CD4-positive, alpha-beta T cell treated with Interleukin-15 for 1 hour (primary cell): ENCODE data around the gene GNAL.

ENCODE experiments used
- DNase-seq: peaks from one replicate; pipeline ENCODE4 v3.0.0-alpha.2; 2020

The GNAL gene

GRCh38 chr18:11729556-11729955 lies 40.5 kb downstream of the GNAL start:
- no peak for DNase-seq

GRCh38 chr18:11733031-11733430 lies 44.0 kb downstream of the GNAL start:
- DNase-seq, result peak; percentile 60

- DNase-seq, result no peak
Measured at GRCh38 chr18:11736656-11737055, 47.6 kb downstream of the GNAL start.

- DNase-seq, result no peak
Measured at GRCh38 chr18:11739893-11740292, 50.8 kb downstream of the GNAL start.

- no peak for DNase-seq
Measured at GRCh38 chr18:11740461-11740860, 51.4 kb downstream of the GNAL start.

GRCh38 chr18:11741505-11742145 lies 52.6 kb downstream of the GNAL start:
- no peak for DNase-seq

DNA sequence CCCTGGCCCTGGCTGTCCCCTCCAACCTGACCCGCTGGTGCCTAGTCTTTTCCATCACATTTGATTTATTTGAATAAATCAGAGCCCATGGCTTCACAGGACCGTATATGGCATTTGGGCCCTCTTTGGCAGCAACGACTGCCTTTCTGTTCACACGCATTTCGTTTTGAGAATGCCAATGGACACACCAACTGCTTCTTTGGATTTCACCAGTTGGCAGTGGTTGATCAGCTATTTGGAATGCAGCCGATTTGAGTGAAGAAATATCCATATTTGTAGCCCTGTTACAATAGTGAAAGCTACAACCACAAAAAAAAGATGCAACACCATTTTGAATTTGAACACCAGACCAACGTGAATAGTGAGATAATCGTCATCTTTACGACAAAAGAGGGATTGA lies 56.5 kb downstream of the GNAL start:
- DNase-seq, result no peak

GRCh38 chr18:11747286-11747685 lies 58.2 kb downstream of the GNAL start:
- no peak for DNase-seq

- no peak for DNase-seq
Measured at GRCh38 chr18:11747731-11748130, 58.7 kb downstream of the GNAL start.

- DNase-seq, result no peak
Measured at GRCh38 chr18:11749305-11749704, 60.2 kb downstream of the GNAL start.

DNA sequence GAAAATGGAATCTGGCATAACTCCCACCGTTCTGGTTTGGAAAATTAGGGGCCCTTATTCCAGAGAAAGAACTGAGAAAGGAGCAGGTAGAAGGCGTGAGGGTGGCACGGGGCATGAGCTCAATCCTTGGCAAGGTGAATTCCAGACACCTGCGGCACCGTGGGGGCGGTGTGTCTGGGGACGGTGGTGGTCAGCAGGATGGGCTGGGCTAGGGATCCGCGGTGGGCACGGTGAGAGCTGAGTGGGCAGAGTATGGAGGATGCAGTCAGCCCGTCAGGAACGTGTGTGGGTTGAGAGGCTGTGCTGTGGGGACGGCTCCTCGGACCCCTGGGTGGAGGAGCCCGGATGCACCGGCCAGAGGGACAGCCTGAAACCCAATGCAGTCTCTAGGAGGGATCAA lies 61.1 kb downstream of the GNAL start:
- DNase-seq, result no peak

DNA sequence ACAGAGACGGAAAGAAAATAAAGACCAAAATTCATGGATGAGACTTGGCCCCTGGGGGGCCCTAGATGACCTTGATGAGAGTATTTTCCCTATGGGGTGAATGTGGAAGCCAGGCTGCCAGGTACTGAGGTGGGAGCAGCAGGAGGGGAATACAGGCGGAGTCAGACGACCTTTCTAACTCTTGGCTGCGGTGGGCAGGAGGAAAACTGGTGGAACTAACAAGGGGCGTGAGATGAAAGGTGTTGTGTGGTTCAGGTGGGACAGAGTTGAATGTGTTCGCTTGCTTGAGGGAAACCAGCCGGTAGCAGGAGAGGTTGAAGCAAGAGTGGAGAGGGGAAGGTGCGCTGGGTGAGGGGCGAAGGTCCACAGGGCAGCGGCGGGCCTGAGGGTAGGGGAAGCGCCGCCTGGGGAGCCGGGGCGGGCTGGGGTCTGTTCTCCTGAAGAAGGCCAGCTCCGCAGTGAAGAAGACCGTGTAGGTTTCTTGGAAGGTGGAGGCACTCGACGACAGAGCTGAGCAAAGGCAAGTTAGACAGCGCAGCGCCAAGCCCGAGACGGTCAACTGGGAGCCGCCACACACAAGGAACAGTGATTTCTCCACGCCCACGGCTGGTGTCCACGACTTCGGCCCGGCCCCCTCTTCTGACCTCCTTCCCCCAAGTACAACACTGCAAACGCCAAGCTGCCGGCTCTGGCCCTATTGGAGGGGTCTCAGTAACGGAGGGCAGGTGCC lies 61.7 kb downstream of the GNAL start:
- no peak for DNase-seq

GRCh38 chr18:11751341-11752115 lies 62.5 kb downstream of the GNAL start:
- DNase-seq, result no peak

- DNase-seq, result no peak
Measured at GRCh38 chr18:11752116-11752911, 63.2 kb downstream of the GNAL start.

GRCh38 chr18:11754979-11755378 lies 65.9 kb downstream of the GNAL start:
- no peak for DNase-seq

- no peak for DNase-seq
Measured at GRCh38 chr18:11757084-11757590, 68.1 kb downstream of the GNAL start.

GRCh38 chr18:11759456-11759855 lies 70.4 kb downstream of the GNAL start:
- no peak for DNase-seq

DNA sequence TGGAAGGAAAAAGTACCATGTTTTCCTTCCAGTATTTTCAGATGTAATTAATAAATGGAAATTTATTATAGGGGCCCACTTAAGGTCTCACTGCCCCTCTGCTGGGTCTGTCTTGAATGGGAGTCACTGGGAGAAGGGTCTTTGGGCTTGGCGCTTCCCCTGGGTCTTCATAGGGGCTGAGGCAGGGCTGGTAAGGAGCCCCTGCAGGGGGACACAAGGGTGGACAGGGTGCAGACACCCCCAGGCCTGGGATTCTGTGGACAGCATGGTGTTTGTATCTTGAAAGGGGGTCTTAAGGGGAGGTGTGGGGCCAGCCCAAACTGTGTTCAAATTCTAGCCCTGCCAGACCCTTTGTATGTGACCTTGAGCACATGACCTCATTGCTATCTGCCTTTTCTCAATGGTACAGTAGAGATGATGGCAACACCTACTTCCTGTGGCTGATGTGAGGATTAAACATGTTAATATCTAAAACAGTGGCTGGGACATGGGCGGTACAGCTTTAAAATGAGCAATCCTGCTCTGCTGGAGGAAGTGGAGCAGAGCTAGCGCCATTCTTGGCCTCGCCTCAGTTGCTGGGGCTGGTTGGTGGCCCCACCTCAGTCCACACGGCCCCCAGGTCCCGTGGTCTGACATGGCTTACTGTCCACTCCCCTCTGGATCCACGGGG lies 71.6 kb downstream of the GNAL start:
- DNase-seq, result no peak

DNA sequence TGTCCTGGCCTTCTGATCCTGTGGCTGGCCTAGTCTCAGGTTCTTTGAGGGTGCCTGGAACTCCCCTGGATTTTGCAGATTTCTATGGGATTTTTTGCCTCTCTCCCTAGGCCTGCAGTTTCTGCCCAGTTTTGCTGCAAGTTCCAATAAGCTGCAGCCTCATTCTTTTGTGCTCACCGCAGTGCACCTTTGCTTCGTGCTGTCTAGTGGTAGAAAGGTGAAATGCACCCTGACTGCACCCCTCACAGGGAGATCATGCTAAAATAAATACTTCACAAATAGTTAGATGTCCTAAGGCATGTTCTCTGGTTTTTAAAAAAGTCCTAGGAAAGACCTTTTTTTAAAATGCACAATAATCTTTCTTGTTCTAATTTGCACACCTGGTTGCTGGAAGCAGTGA lies 72.5 kb downstream of the GNAL start:
- DNase-seq, result no peak

- DNase-seq, result no peak
Measured at GRCh38 chr18:11762429-11762828, 73.4 kb downstream of the GNAL start.

DNA sequence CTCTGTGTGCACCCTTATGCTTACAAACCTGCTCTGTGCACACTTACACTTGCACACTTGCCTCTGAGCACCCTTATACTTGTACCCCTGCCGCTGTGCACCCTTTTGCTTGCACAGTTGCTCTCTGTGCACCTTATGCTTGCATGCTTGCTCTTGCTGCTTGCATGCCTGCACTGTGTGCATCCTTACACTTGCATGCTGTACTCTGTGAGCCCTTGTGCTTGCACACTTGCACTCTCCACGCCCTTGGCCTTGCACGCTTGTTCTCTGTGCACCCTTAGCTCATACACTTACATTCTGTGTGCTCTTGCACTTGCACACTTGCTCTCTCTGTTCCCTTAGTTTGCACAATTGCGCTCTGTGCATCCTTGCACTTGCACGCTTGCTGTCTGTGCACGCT lies 78.3 kb downstream of the GNAL start:
- no peak for DNase-seq

DNA sequence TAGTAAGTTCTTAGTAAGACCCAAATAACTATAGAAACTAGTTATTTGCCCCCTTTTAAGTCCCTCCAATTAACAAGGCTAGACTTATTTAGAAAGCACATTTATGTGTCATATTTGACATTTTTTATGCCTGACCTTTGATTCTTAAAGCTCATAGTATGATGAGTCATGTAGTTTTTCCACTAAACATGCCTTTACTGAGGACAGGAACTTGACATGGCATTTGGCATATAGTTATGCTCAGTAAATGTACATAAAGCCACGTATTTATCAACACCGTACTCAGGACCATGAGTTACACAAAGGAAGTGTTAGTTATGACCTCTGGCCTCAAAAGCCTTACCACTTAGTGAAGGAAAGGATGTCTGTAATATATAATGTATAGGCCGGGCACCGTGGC lies 78.9 kb downstream of the GNAL start:
- DNase-seq, result no peak
